Breast epithelium (tissue), 4 donors: Measurements from ENCODE around the gene MAFG. TPM values are rescaled to one million over a fixed set of nuclear protein-coding genes. Genes with fewer than 3 reads are reported as not detected.
A peak's percentile ranks its signal among the peaks of the same experiment; 100 is the strongest.

Source experiments
- DNase-seq, 2 donors: peaks; one replicate each; pipeline ENCODE4 v3.0.0-alpha.2; 2019; ENCODE audit warnings: low spot score in 2 of 2
- H3K27ac ChIP-seq, 2 donors: fragments of 200-600 bp; sonication (generic) in 1 of 2; one replicate each; pipeline ENCODE4 v1.5.1; 2016 to 2019; ENCODE audit warnings: mild to moderate bottlenecking in 1 of 2
- H3K27me3 ChIP-seq, 2 donors: fragments of 200-600 bp; sonication (generic) in 1 of 2; one replicate each; pipeline versions ENCODE4 v1.5.1 to v1.6.0; 2017 to 2019; ENCODE audit warnings: control low read depth in 1 of 2, mild to moderate bottlenecking in 1 of 2
- H3K36me3 ChIP-seq: fragments of 200-600 bp; one replicate; pipeline ENCODE4 v1.5.1; 2019
- H3K4me1 ChIP-seq, 2 donors: fragments of 200-600 bp; sonication (generic); one replicate each; pipeline ENCODE4 v1.5.1; 2016 to 2019; ENCODE audit warnings: control low read depth in 1 of 2
- H3K4me3 ChIP-seq, 3 donors: fragments of 200-600 bp; sonication (generic); 1 replicate in 2 of 3; 2 replicates in 1 of 3; pipeline ENCODE4 v1.5.1; 2016 to 2019; ENCODE audit warnings: mild to moderate bottlenecking in 3 of 3, moderate library complexity in 2 of 3
- H3K9me3 ChIP-seq, 2 donors: fragments of 200-600 bp; sonication (generic) in 1 of 2; one replicate each; pipeline ENCODE4 v1.5.1; 2016 to 2019; ENCODE audit warnings: control low read depth in 1 of 2
- POLR2A ChIP-seq: fragments of 450-650 bp; IDR thresholded peaks from one replicate; pipeline ENCODE4 v1.6.1; 2016; ENCODE audit warnings: antibody characterized with exemption, mild to moderate bottlenecking, moderate library complexity
- POLR2AphosphoS5 ChIP-seq, 3 donors: sonication (generic); formaldehyde crosslinking; IDR thresholded peaks; one replicate each; pipeline ENCODE4 v1.6.1; 2017; ENCODE audit warnings: antibody characterized with exemption in 3 of 3
- intact Hi-C: fragments of 100-400 bp; cut with DNase I; formaldehyde crosslinking; loops from one replicate; pipeline ENCODE4 v1.15.1; 2023; ENCODE audit warnings: low total_unique reads
- total RNA-seq, 3 donors: library from RNA; depleted of rRNA; stranded (reverse); fragments of >200 nt; gene quantifications; one replicate each; pipeline ENCODE4 v1.1.0, GENCODE V29; 2016
- TF ChIP-seq, protein P1 (sequence below), 3 donors: fragments of 450-650 bp; IDR thresholded peaks; one replicate each; pipeline ENCODE4 v1.5.1; 2016 to 2017; ENCODE audit warnings: antibody characterized with exemption in 3 of 3, mild to moderate bottlenecking in 3 of 3, moderate library complexity in 3 of 3

MAFG gene
- total RNA-seq, 3 donors from 2014 or later, result 12.3 to 15.2 (median 14.1) TPM

DNA sequence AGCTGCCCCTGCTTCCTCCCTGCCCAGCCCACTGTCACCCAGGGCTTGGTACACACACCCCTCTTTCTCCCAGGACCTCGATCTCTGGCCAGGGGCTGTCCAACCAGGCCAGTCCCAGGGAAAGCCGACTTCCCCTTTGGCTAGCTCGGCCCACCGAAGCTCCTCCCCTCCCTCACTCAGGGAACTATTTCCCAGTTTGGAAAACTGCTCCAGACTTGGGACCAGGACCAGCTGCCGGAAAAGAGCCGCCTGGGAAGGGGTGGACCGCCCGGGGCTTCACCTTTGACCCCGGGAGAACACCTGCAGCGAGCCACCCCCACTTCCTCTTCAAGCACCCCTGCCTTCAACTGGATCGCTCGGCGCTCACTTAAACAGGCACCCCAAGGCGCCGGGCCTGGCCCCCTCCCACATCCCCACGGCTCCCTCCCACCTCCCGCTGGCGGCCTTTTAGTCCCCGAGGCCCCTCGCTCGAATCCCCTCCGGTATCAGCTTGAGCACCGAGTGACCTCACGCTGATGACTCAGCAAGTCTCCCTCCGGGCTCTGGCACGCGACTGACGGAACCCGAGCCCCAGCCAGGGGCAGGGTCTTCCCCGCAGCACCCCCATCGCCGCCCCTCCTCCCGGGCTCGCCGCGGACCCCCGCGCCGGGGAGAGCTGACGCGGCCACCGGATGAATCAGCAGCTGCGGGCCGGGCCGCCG is 934 bp downstream of the MAFG start:
- Histone ChIP-seq H3K27ac (peak overlapping the region; percentile 94 to 98), H3K4me1 (peaks cover 11 to 12% of the 10 kb centered on the region in 2 donors), H3K27me3 (no peaks in the 10 kb centered on the region), H3K4me3 (peak overlapping the region; percentile 94 to 100 (median 98)), H3K36me3 (no peaks in the 10 kb centered on the region), H3K9me3 (no peaks in the 10 kb centered on the region)
- intact Hi-C loops, result loop anchor here (1.0 kb wide), 1 partner anchor 36 kb away; no protein-coding TSS in a partner anchor
- peak; percentile 63 to 81 for DNase-seq
- peak in 2 of 3 donors; percentile 20 to 24 for TF ChIP-seq POLR2AphosphoS5 (IDR thresholded peaks at IDR 0.05)
- no peak for TF ChIP-seq POLR2A

DNA sequence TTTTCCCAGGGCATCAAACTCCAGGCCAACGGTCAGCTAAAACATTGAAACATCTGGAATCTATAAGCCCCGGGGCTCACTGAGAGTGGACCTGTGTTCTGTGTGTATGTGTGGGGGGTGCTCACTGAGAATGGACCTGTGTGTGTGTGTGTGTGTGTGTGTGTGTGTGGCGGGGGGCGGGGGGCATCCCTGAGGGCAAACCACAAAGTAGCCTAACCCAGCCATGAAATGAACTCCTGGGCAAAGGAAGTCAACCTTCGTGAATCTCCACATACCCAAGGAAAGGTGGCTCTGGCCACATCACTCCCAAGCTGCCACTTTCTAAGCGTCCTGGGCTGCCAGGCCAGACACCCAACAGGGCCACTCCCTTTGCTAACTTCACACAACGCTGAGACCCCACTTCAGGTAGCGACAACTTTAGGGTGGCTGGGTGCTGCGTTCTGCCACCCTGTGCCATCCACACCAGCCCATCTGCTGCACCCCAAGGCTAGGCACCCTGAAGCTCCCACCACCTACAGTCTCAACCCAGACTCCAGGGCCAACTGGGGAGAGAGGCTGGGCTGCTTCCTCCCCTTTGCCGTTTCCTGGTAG is 1.6 kb downstream of the MAFG start:
- H3K4me1 ChIP-seq, result peaks cover 11 to 12% of the 10 kb centered on the region in 2 donors
- intact Hi-C loops, result loop anchor here (1.0 kb wide), 1 partner anchor 36 kb away; no protein-coding TSS in a partner anchor

DNA sequence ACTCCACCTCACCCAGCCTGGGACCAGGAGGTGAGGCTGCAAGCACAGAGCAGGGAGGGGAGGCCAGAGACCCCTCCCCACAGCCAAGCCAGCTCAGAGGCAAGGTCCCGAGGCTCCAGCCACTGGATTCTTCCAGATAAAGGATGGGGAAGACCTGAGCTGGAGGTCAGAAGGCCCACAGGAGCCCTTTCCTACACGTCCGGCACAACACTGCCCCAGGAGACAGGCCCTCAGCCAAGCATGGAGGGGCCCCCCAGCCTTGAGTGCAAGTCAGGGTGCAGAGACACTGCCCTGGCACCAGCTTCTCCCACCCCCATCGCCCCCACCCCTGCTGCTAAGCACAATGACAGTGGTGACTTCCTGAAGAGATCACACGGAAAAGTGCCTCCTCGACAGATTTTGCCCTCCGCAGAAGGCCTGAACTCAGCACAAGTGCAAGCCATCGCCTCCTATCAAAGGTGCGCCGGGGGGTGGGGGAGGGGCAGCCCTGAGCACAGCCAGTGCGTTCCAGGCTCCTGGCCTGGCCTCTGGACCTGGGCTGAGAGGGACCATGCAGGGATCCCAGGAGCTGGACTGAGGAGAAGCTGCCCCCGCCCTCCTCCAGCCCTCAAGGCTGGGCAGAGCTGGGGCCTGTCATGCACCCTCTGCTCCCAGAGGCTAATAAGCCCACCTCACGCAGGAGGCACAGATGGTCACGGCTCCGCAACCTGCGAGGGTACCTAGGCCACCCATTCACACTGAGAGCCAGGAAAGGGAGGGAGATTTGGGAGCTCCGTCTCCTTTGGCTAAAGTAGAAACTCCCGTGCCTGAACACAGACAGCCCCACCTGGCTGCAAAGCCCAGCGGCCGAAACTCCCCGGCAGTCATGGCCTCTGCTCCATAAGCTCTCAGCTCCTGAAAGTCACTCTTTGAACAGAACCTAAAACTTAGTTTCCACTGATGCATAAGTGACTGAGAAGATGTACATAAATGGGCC is 2.7 kb downstream of the MAFG start:
- H3K9me3 ChIP-seq, result no peaks in the 10 kb centered on the region
- H3K27me3 ChIP-seq, result no peaks in the 10 kb centered on the region
- intact Hi-C loops, result loop anchor here (5.0 kb wide), 1 partner anchor 817 kb away; no protein-coding TSS in a partner anchor
- H3K4me3 ChIP-seq, result no peak overlapping the region
- no peak for DNase-seq
- H3K27ac ChIP-seq, result peak overlapping the region in 1 of 2 donors; percentile 23
- peaks cover 11 to 12% of the 10 kb centered on the region in 2 donors for H3K4me1 ChIP-seq
- TF ChIP-seq POLR2AphosphoS5 (IDR thresholded peaks at IDR 0.05) (no peak), POLR2A (no peak)
- TF ChIP-seq, protein P1, sequence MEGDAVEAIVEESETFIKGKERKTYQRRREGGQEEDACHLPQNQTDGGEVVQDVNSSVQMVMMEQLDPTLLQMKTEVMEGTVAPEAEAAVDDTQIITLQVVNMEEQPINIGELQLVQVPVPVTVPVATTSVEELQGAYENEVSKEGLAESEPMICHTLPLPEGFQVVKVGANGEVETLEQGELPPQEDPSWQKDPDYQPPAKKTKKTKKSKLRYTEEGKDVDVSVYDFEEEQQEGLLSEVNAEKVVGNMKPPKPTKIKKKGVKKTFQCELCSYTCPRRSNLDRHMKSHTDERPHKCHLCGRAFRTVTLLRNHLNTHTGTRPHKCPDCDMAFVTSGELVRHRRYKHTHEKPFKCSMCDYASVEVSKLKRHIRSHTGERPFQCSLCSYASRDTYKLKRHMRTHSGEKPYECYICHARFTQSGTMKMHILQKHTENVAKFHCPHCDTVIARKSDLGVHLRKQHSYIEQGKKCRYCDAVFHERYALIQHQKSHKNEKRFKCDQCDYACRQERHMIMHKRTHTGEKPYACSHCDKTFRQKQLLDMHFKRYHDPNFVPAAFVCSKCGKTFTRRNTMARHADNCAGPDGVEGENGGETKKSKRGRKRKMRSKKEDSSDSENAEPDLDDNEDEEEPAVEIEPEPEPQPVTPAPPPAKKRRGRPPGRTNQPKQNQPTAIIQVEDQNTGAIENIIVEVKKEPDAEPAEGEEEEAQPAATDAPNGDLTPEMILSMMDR (IDR thresholded peaks at IDR 0.05), result no peak
- H3K36me3 ChIP-seq, result no peaks in the 10 kb centered on the region

More for the DNA sequence above, 1.6 kb downstream of the MAFG start:
- H3K27me3 ChIP-seq, result no peaks in the 10 kb centered on the region
- H3K27ac ChIP-seq, result peak overlapping the region; percentile 94 to 98
- no peaks in the 10 kb centered on the region for H3K9me3 ChIP-seq
- DNase-seq, result no peak
- peak overlapping the region; percentile 94 to 100 (median 98) for H3K4me3 ChIP-seq
- TF ChIP-seq, protein P1 (IDR thresholded peaks at IDR 0.05), result no peak
- TF ChIP-seq POLR2AphosphoS5 (IDR thresholded peaks at IDR 0.05), result no peak
- no peak for TF ChIP-seq POLR2A
- H3K36me3 ChIP-seq, result no peaks in the 10 kb centered on the region

DNA sequence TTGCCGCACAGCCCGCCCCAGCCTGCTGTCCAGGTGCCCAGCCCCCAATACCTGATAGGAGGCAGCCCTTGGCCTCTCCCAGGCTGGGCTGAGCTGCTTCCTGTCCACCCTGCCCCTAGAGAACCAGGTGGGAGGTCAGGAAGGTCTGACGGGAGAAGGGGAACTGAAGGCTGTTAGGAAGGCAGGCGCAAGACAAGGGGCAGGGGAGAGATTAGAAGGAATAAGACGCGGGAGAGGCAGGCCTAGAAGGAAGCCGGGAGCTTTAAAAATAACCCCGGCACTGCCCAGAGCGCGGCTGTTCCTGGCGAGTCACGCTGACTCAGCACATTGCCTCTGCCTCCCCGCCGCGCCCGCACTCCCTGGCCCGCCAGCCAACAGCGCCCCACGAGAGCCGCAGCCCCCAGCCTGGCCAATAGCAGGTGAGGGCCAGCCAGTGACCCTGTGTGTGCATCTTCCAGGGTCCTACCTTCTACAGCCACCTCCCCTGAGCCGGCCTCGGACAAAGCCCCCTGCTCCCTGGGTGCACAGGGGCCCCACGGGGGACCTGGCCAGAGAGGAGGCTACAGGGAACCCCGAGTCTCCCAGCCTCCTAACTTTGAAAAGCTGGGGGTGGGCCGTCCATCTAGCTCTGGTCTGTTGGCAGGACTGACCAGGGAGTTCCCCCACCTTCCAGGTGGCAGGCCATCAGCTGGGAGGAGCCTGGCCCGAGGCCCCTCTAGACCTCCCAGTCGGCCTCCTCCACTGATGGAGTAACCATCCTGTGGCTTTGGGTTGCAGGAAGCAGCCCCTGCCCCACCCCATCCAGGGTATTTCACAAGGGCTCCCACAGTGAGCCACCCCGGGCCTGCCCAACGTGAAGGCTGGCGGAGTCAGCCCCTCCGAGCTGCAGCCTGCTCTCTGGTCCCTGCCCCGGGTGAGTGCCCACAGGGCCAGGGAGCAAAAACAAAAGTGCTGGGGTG is 4.0 kb downstream of the MAFG start:
- TF ChIP-seq POLR2A (no peak), POLR2AphosphoS5 (IDR thresholded peaks at IDR 0.05) (no peak)
- TF ChIP-seq, protein P1 (IDR thresholded peaks at IDR 0.05), result no peak
- Histone ChIP-seq H3K36me3 (no peaks in the 10 kb centered on the region), H3K4me3 (peak overlapping the region; percentile 14 to 52 (median 25)), H3K9me3 (no peaks in the 10 kb centered on the region), H3K27me3 (no peaks in the 10 kb centered on the region), H3K27ac (peak overlapping the region; percentile 23 to 41), H3K4me1 (peaks cover 11 to 12% of the 10 kb centered on the region in 2 donors)
- DNase-seq, result no peak
- intact Hi-C loops, result loop anchor here (5.0 kb wide), 1 partner anchor 819 kb away; no protein-coding TSS in a partner anchor
